Measurements from ENCODE around the gene CTTNBP2. TPM values are rescaled to one million over a fixed set of nuclear protein-coding genes. Genes with fewer than 3 reads are reported as not detected.
A peak's percentile ranks its signal among the peaks of the same experiment; 100 is the strongest.

The CTTNBP2 gene
- total RNA-seq, 1 donor from 2014 or later = 1.8 TPM

GRCh38 chr7:117771756-117772155, 101.5 kb downstream of the CTTNBP2 start:
- TF ChIP-seq CTCF (conservative IDR thresholded peaks at IDR 0.05; ENCODE audit: low read depth, low read length) = no peak
- DNase-seq (ENCODE audit: low read depth) = peak; percentile 60

GRCh38 chr7:117769085-117769484, 104.2 kb downstream of the CTTNBP2 start:
- TF ChIP-seq CTCF (conservative IDR thresholded peaks at IDR 0.05; ENCODE audit: low read depth, low read length) = no peak
- H3K4me3 ChIP-seq (ENCODE audit: low read depth, low read length) = no peak overlapping the region
- no peak for DNase-seq (ENCODE audit: low read depth)

More at GRCh38 chr7:117771756-117772155, 101.5 kb downstream of the CTTNBP2 start:
- H3K4me3 ChIP-seq (ENCODE audit: low read depth, low read length) = no peak overlapping the region

- TF ChIP-seq CTCF (conservative IDR thresholded peaks at IDR 0.05; ENCODE audit: low read depth, low read length) = no peak
- no peak overlapping the region for H3K4me3 ChIP-seq (ENCODE audit: low read depth, low read length)
Observed at GRCh38 chr7:117767951-117768350, 105.3 kb downstream of the CTTNBP2 start.

GRCh38 chr7:117766913-117767312, 106.3 kb downstream of the CTTNBP2 start:
- no peak overlapping the region for H3K4me3 ChIP-seq (ENCODE audit: low read depth, low read length)
- no peak for TF ChIP-seq CTCF (conservative IDR thresholded peaks at IDR 0.05; ENCODE audit: low read depth, low read length)
- no peak for DNase-seq (ENCODE audit: low read depth)

More at GRCh38 chr7:117767951-117768350, 105.3 kb downstream of the CTTNBP2 start:
- DNase-seq (ENCODE audit: low read depth) = no peak

GRCh38 chr7:117764031-117764430, 109.2 kb downstream of the CTTNBP2 start:
- no peak for TF ChIP-seq CTCF (conservative IDR thresholded peaks at IDR 0.05; ENCODE audit: low read depth, low read length)
- DNase-seq (ENCODE audit: low read depth) = no peak
- H3K4me3 ChIP-seq (ENCODE audit: low read depth, low read length) = no peak overlapping the region

GRCh38 chr7:117762055-117762454, 111.2 kb downstream of the CTTNBP2 start:
- no peak for TF ChIP-seq CTCF (conservative IDR thresholded peaks at IDR 0.05; ENCODE audit: low read depth, low read length)
- H3K4me3 ChIP-seq (ENCODE audit: low read depth, low read length) = no peak overlapping the region
- DNase-seq (ENCODE audit: low read depth) = no peak

GRCh38 chr7:117759950-117760640, 113.1 kb downstream of the CTTNBP2 start:
- H3K4me3 ChIP-seq (ENCODE audit: low read depth, low read length) = no peak overlapping the region
- TF ChIP-seq CTCF (conservative IDR thresholded peaks at IDR 0.05; ENCODE audit: low read depth, low read length) = no peak
- DNase-seq (ENCODE audit: low read depth) = no peak
